HCT116 (cell line): ENCODE measurements around the gene DCN. TPM values are rescaled to one million over a fixed set of nuclear protein-coding genes. Genes with fewer than 3 reads are reported as not detected.

Experiments used
- ATAC-seq: fragments of 200-7000 bp; cut with Tn5 transposase; 2 replicates; pipeline ENCODE4 v1.9.1; 2020; ENCODE audit warnings: mild to moderate bottlenecking, moderate library complexity
- BruUV-seq: library from RNA; stranded (reverse); fragments of 400-500 nt; replicated peaks from 2 replicates; lab custom pipeline; 2021; lab: Mats Ljungman, UMichigan
- CTCF ChIA-PET: fragments of 300-600 bp; sonication (Branson Sonifier 250); formaldehyde crosslinking; loops from one replicate; lab custom pipeline; 2021; ENCODE audit warnings: antibody characterized with exemption; lab: Charles Lee
- POLR2A ChIA-PET: fragments of 300-600, 350-600 bp; sonication (Branson Sonifier 250); formaldehyde crosslinking; loops from one replicate; lab custom pipeline; 2021; ENCODE audit warnings: antibody characterized with exemption; lab: Charles Lee
- RAD21 ChIA-PET, 2 experiments: fragments of 300-600 bp; sonication (Branson Sonifier 250); formaldehyde crosslinking; loops; one replicate each; lab custom pipeline; 2023; ENCODE audit warnings: low total read pairs in 2 of 2; ENCODE audit not compliant: uncharacterized antibody in 2 of 2, unreplicated experiment in 2 of 2, low non-redundant PET in 1 of 2; lab: Charles Lee
- DNase-seq: peaks from one replicate; pipeline ENCODE4 v3.0.0-alpha.2; 2010; ENCODE audit warnings: low read depth, low spot score
- H2AFZ ChIP-seq: fragments of 200-600 bp; shearing (Covaris generic), sonication (generic); 2 replicates; pipeline ENCODE4 v1.6.1; 2017; ENCODE audit warnings: low read depth, mixed run types, mixed read lengths, antibody characterized with exemption, low read length; ENCODE audit not compliant: poor library complexity, severe bottlenecking
- H3K27ac ChIP-seq: 2 replicates; pipeline ENCODE4 v1.5.1; 2012; ENCODE audit warnings: low read depth, low read length
- H3K27me3 ChIP-seq: fragments of 200-600 bp; sonication (generic); 2 replicates; pipeline ENCODE4 v1.6.1; 2016; ENCODE audit warnings: mixed run types, low read length, mixed read lengths; ENCODE audit not compliant: insufficient read depth
- H3K36me3 ChIP-seq, 2 experiments: fragments of 200-500 bp in 1 of 2; fragments of 200-600 bp in 1 of 2; sonication (Bioruptor generic) in 1 of 2; sonication (generic) in 1 of 2; 2 replicates each; pipeline versions ENCODE4 v1.5.1 to v1.6.1; 2014 to 2016; ENCODE audit warnings: low read length in 2 of 2, inconsistent platforms in 1 of 2, mixed read lengths in 1 of 2, mixed run types in 1 of 2; ENCODE audit not compliant: insufficient read depth in 2 of 2, control insufficient read depth in 1 of 2
- H3K4me1 ChIP-seq, 2 experiments: fragments of 200-600 bp in 1 of 2; sonication (generic) in 1 of 2; 2 replicates each; pipeline versions ENCODE4 v1.5.1 to v1.6.1; 2012 to 2017; ENCODE audit warnings: low read length in 2 of 2, inconsistent platforms in 1 of 2, mild to moderate bottlenecking in 1 of 2, mixed read lengths in 1 of 2, mixed run types in 1 of 2, moderate library complexity in 1 of 2; ENCODE audit not compliant: insufficient read depth in 2 of 2, control insufficient read depth in 1 of 2
- H3K4me2 ChIP-seq: fragments of 200-600 bp; sonication (generic); 2 replicates; pipeline ENCODE4 v1.6.1; 2017; ENCODE audit warnings: mixed run types, low read length, mixed read lengths
- H3K4me3 ChIP-seq, 2 experiments: fragments of 200-600 bp in 1 of 2; sonication (generic) in 1 of 2; replicated peaks in 1 of 2; 2 replicates each; pipeline ENCODE4 v1.5.1; 2011 to 2016; ENCODE audit warnings: low read length in 2 of 2, control low read depth in 1 of 2, low read depth in 1 of 2, mild to moderate bottlenecking in 1 of 2, mixed read lengths in 1 of 2, mixed run types in 1 of 2
- H3K79me2 ChIP-seq: fragments of 200-600 bp; sonication (generic); 2 replicates; pipeline ENCODE4 v1.6.1; 2017; ENCODE audit warnings: mild to moderate bottlenecking, mixed run types, low read length, moderate library complexity, mixed read lengths; ENCODE audit not compliant: insufficient read depth
- H3K9ac ChIP-seq: fragments of 200-600 bp; sonication (generic); 2 replicates; pipeline ENCODE4 v1.6.1; 2016; ENCODE audit warnings: low read length, mixed read lengths
- H3K9me2 ChIP-seq: fragments of 200-600 bp; sonication (generic), shearing (Covaris generic); 2 replicates; pipeline ENCODE4 v1.6.1; 2017; ENCODE audit warnings: mixed run types, mild to moderate bottlenecking, moderate library complexity; ENCODE audit not compliant: insufficient read depth
- H3K9me3 ChIP-seq, 2 experiments: fragments of 200-500 bp in 1 of 2; fragments of 200-600 bp in 1 of 2; sonication (Bioruptor generic) in 1 of 2; sonication (generic) in 1 of 2; 2 replicates each; pipeline ENCODE4 v1.6.1; 2014 to 2017; ENCODE audit warnings: low read length in 2 of 2, mixed read lengths in 2 of 2, inconsistent platforms in 1 of 2, low read depth in 1 of 2, mild to moderate bottlenecking in 1 of 2, mixed run types in 1 of 2, moderate library complexity in 1 of 2; ENCODE audit not compliant: control insufficient read depth in 1 of 2, insufficient read depth in 1 of 2
- H4K20me1 ChIP-seq: fragments of 200-600 bp; sonication (generic), shearing (Covaris generic); 2 replicates; pipeline ENCODE4 v1.6.1; 2017; ENCODE audit warnings: mixed run types, mild to moderate bottlenecking, moderate library complexity; ENCODE audit not compliant: insufficient read depth
- CEBPB ChIP-seq: IDR thresholded peaks from 2 replicates; pipeline ENCODE4 v1.6.1; 2012; ENCODE audit warnings: low read depth
- EGR1 ChIP-seq: IDR thresholded peaks from 2 replicates; pipeline ENCODE4 v1.6.1; 2012; ENCODE audit warnings: low read depth
- ELF1 ChIP-seq: IDR thresholded peaks from 2 replicates; pipeline ENCODE4 v1.6.1; 2012; ENCODE audit warnings: low read depth, borderline replicate concordance
- EZH2 ChIP-seq: fragments of 200-600 bp; sonication (generic); IDR thresholded peaks from 2 replicates; pipeline ENCODE4 v1.6.1; 2017; ENCODE audit warnings: antibody characterized with exemption, mixed run types
- EZH2phosphoT487 ChIP-seq: fragments of 200-600 bp; IDR thresholded peaks from 2 replicates; pipeline ENCODE4 v1.6.1; 2018; ENCODE audit warnings: antibody characterized with exemption, borderline replicate concordance
- FOSL1 ChIP-seq: IDR thresholded peaks from 2 replicates; pipeline ENCODE4 v1.6.1; 2012; ENCODE audit warnings: low read depth
- JUND ChIP-seq: IDR thresholded peaks from 2 replicates; pipeline ENCODE4 v1.6.1; 2012
- POLR2A ChIP-seq: IDR thresholded peaks from 2 replicates; pipeline ENCODE4 v1.7.0; 2011; ENCODE audit warnings: borderline replicate concordance; ENCODE audit not compliant: insufficient read depth, insufficient read length; ENCODE audit errors: extremely low read depth
- POLR2AphosphoS5 ChIP-seq: IDR thresholded peaks from 2 replicates; pipeline ENCODE4 v1.6.1; 2011; ENCODE audit warnings: mild to moderate bottlenecking, low read depth, low read length, moderate library complexity
- SIN3A ChIP-seq: IDR thresholded peaks from 2 replicates; pipeline ENCODE4 v1.6.1; 2012; ENCODE audit warnings: low read depth
- SP1 ChIP-seq: IDR thresholded peaks from 2 replicates; pipeline ENCODE4 v1.6.1; 2012; ENCODE audit warnings: low read depth
- SRF ChIP-seq: IDR thresholded peaks from 2 replicates; pipeline ENCODE4 v1.6.1; 2012; ENCODE audit warnings: low read depth
- YY1 ChIP-seq: IDR thresholded peaks from 2 replicates; pipeline ENCODE4 v1.6.1; 2011; ENCODE audit warnings: low read length, low read depth, moderate library complexity, mild to moderate bottlenecking; ENCODE audit not compliant: insufficient replicate concordance; ENCODE audit errors: extremely low read depth
- ZFX ChIP-seq: fragments of 450-650 bp; IDR thresholded peaks from 2 replicates; pipeline ENCODE4 v1.6.1; 2017
- ZNF274 ChIP-seq: fragments of 200-500 bp; sonication (Bioruptor generic); IDR thresholded peaks from 2 replicates; pipeline ENCODE4 v1.6.1; 2014; ENCODE audit warnings: mild to moderate bottlenecking, low read depth, low read length, inconsistent platforms
- intact Hi-C: fragments of 100-400 bp; cut with micrococcal nuclease; formaldehyde crosslinking; loops from 2 replicates; pipeline ENCODE4 v1.10.0; 2022
- total RNA-seq: library from RNA; stranded (reverse); gene quantifications from one replicate; pipeline ENCODE4 v1.2.1, GENCODE V29; 2021; ENCODE audit not compliant: unreplicated experiment
- TF ChIP-seq, protein P1 (sequence below): IDR thresholded peaks from 2 replicates; pipeline ENCODE4 v1.6.1; 2011; ENCODE audit warnings: mild to moderate bottlenecking, low read length, moderate library complexity; ENCODE audit not compliant: insufficient replicate concordance; ENCODE audit errors: extremely low read depth
- TF ChIP-seq, protein P2 (sequence below): IDR thresholded peaks from 2 replicates; pipeline ENCODE4 v1.6.1; 2012
- TF ChIP-seq, protein P3 (sequence below), 3 experiments: fragments of 200-600 bp in 1 of 3; sonication (generic) in 1 of 3; IDR thresholded peaks in 2 of 3; conservative IDR thresholded peaks in 1 of 3; 2 replicates each; pipeline ENCODE4 v1.5.1; 2012 to 2017; ENCODE audit warnings: low read depth in 2 of 3, low read length in 2 of 3, antibody characterized with exemption in 1 of 3, borderline replicate concordance in 1 of 3, control low read depth in 1 of 3, mild to moderate bottlenecking in 1 of 3, mixed read lengths in 1 of 3, mixed run types in 1 of 3, moderate library complexity in 1 of 3; ENCODE audit not compliant: insufficient read depth in 1 of 3
- TF ChIP-seq, protein P4 (sequence below): IDR thresholded peaks from 2 replicates; pipeline ENCODE4 v1.6.1; 2012
- TF ChIP-seq, protein P5 (sequence below): IDR thresholded peaks from 2 replicates; pipeline ENCODE4 v1.6.1; 2012; ENCODE audit warnings: low read depth

The DCN gene
- total RNA-seq, 1 experiment from 2014 or later, result 3.6 TPM

DNA sequence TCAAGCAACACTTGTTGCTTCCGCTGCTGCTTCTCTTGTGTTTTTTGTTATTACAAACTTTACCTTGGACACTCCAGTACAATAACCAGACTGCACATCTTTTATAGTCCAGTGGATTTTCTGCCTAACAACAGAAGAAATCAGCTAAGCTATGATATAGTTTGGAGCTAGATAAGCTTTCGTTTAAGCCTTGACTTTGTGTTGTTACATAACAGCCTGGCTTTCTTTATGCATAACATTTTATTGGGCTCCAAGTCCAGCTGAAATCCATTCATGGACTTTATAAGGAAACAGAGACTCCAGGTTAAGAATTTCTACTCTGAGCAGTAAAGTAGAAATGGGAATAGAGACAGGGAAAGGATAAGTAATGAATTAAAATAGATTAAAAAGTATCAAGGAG, 3.5 kb upstream of the DCN start:
- Histone ChIP-seq H3K36me3 (no peaks in the 10 kb centered on the region), H2AFZ (no peak overlapping the region), H3K4me3 (no peak overlapping the region), H3K9ac (no peak overlapping the region), H3K27ac (no peak overlapping the region), H3K27me3 (no peaks in the 10 kb centered on the region), H3K4me1 (no peaks in the 10 kb centered on the region), H3K79me2 (no peaks in the 10 kb centered on the region), H3K9me3 (no peaks in the 10 kb centered on the region), H3K9me2 (no peaks in the 10 kb centered on the region), H4K20me1 (no peaks in the 10 kb centered on the region), H3K4me2 (no peak overlapping the region)
- ChIA-PET RAD21 (no interaction called here), CTCF (no interaction called here), POLR2A (no interaction called here)
- TF ChIP-seq ELF1 (no peak), SIN3A (no peak), SRF (no peak), POLR2A (no peak), YY1 (no peak), CEBPB (no peak), JUND (no peak), EGR1 (no peak), ZFX (no peak), POLR2AphosphoS5 (no peak), ZNF274 (no peak), SP1 (no peak), EZH2 (no peak), FOSL1 (no peak), EZH2phosphoT487 (no peak)
- TF ChIP-seq, protein P1, sequence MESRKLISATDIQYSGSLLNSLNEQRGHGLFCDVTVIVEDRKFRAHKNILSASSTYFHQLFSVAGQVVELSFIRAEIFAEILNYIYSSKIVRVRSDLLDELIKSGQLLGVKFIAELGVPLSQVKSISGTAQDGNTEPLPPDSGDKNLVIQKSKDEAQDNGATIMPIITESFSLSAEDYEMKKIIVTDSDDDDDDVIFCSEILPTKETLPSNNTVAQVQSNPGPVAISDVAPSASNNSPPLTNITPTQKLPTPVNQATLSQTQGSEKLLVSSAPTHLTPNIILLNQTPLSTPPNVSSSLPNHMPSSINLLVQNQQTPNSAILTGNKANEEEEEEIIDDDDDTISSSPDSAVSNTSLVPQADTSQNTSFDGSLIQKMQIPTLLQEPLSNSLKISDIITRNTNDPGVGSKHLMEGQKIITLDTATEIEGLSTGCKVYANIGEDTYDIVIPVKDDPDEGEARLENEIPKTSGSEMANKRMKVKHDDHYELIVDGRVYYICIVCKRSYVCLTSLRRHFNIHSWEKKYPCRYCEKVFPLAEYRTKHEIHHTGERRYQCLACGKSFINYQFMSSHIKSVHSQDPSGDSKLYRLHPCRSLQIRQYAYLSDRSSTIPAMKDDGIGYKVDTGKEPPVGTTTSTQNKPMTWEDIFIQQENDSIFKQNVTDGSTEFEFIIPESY, result no peak
- TF ChIP-seq, protein P2, sequence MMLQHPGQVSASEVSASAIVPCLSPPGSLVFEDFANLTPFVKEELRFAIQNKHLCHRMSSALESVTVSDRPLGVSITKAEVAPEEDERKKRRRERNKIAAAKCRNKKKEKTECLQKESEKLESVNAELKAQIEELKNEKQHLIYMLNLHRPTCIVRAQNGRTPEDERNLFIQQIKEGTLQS, result no peak
- TF ChIP-seq, protein P3, sequence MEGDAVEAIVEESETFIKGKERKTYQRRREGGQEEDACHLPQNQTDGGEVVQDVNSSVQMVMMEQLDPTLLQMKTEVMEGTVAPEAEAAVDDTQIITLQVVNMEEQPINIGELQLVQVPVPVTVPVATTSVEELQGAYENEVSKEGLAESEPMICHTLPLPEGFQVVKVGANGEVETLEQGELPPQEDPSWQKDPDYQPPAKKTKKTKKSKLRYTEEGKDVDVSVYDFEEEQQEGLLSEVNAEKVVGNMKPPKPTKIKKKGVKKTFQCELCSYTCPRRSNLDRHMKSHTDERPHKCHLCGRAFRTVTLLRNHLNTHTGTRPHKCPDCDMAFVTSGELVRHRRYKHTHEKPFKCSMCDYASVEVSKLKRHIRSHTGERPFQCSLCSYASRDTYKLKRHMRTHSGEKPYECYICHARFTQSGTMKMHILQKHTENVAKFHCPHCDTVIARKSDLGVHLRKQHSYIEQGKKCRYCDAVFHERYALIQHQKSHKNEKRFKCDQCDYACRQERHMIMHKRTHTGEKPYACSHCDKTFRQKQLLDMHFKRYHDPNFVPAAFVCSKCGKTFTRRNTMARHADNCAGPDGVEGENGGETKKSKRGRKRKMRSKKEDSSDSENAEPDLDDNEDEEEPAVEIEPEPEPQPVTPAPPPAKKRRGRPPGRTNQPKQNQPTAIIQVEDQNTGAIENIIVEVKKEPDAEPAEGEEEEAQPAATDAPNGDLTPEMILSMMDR (IDR thresholded peaks at IDR 0.05 in 2 of 3, conservative IDR thresholded peaks at IDR 0.05 in 1 of 3; ENCODE audit: borderline replicate concordance in 1 of 3, insufficient read depth in 1 of 3, low read depth in 2 of 3, low read length in 2 of 3), result no peak
- TF ChIP-seq, protein P4, sequence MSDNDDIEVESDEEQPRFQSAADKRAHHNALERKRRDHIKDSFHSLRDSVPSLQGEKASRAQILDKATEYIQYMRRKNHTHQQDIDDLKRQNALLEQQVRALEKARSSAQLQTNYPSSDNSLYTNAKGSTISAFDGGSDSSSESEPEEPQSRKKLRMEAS, result no peak
- TF ChIP-seq, protein P5, sequence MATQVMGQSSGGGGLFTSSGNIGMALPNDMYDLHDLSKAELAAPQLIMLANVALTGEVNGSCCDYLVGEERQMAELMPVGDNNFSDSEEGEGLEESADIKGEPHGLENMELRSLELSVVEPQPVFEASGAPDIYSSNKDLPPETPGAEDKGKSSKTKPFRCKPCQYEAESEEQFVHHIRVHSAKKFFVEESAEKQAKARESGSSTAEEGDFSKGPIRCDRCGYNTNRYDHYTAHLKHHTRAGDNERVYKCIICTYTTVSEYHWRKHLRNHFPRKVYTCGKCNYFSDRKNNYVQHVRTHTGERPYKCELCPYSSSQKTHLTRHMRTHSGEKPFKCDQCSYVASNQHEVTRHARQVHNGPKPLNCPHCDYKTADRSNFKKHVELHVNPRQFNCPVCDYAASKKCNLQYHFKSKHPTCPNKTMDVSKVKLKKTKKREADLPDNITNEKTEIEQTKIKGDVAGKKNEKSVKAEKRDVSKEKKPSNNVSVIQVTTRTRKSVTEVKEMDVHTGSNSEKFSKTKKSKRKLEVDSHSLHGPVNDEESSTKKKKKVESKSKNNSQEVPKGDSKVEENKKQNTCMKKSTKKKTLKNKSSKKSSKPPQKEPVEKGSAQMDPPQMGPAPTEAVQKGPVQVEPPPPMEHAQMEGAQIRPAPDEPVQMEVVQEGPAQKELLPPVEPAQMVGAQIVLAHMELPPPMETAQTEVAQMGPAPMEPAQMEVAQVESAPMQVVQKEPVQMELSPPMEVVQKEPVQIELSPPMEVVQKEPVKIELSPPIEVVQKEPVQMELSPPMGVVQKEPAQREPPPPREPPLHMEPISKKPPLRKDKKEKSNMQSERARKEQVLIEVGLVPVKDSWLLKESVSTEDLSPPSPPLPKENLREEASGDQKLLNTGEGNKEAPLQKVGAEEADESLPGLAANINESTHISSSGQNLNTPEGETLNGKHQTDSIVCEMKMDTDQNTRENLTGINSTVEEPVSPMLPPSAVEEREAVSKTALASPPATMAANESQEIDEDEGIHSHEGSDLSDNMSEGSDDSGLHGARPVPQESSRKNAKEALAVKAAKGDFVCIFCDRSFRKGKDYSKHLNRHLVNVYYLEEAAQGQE, result no peak
- no TSS peak for BruUV-seq
- intact Hi-C loops, result no loop called here
- ATAC-seq, result no peak
- no peak for DNase-seq
